ENCODE measurements around the gene DNMBP.
"Not testable (repeated sequence)": the region's sequence is repeated elsewhere in the genome, so short reads cannot be mapped to it uniquely, and the experiment has no call there.

DNMBP gene

DNA sequence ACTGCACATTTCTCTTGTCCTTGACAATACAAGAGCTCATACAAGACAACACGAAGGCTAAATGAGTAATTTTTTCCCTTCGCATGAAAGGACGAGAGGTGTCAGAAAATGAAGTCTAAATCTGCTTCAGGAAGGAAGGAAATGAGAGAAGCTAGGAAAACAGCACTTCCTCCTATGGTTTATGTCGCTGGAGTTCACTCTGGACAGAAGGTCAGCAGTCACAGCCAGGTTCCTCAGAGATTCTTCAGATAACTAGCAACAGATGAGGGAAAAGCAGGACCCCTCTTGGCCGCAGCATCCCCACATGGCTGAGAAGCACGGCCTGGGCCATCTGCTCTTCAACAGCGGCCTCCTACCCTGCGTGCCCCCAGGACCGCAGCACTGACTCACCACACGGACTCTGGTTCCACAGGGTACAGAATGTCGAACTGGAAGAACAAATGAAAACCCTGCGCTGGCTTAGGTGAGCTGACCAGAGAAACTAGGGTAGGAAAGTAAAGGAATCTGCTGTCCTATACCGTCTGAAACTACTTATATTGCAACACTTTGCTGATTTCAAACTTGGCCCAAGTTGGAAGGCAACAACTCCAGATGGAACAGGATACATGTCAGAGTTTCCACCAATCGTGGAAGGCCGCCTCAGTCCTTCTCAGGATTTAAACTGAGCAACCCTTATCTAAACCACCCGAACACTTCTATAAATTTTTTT is 26.3 kb downstream of the DNMBP start:
- DNase-seq = no peak

DNA sequence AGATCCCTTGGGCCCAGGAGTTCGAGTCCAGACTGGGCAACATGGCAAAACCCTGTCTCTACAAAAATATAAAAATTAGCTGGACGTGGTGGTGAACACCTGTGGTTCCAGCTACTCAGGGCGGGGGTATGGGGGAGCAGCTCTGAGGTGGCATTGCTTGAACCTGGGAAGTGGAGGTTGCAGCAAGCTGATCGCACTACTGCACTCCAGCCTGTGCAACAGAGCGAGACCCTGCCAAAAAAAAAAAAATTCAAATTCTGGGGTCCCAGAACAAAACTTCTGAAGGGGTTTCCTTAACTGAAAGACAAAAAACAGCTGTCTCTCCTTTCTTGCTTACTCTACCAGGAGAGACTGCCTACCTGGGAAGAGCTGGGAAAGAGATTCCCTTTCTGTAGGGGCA is 27.0 kb downstream of the DNMBP start:
- no peak for DNase-seq

DNA sequence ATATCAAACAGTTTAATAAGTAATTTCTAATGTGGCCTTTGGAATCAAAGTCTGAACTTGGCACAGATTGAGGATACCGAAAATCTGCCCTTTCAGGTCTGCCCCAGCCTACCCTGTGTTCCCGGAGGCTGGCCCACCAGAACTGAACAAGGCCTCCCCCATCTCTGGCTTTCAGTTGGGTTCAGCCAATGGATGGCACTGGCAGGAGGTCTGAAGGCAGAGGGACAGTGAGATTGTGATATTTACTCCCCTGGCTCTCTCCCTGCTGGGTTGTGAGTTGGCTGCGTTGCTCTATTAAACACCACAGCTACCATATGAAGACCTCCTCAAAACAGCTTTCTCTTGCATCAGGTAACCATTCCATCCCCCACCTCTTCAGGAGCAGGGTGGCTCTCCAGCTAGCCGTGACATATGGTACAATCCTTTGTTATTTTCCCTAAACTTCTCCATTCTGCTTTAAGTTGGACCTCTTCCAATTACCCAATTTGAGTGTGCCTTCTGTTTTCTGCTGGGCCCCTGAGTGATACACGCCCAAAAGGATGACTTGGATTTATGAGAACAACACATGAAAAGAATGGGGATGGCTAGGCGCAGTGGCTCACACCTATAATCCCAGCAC is 28.1 kb downstream of the DNMBP start:
- DNase-seq = no peak

DNA sequence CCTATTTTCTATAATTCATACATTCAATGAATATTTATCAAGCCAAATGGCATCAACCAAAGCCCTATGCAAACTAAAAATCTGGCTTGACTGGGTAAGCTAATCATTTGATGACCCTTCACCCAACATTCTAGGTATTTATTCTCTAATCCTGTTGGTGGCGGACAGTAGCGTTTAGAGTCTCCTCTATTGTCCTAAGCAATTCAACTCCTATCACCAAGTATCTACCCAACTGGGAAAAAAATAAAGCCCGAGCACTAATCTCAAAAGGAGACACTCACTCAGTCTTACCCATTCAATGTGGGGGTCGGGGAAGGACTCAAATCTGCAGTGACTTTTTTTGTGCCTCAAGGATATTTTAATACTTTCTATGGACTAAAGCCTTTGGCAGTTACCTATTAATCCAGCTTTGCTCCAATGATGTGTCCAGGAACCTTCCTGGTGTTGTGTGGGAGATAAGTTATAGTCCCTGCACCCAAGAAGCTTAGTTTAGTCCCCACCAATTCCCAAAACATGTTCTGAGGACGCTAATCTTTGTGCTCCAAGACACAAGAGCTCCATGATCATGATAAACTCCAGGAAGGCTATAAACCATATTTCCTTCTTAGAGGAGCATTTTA is 30.6 kb downstream of the DNMBP start:
- no peak for DNase-seq

DNA sequence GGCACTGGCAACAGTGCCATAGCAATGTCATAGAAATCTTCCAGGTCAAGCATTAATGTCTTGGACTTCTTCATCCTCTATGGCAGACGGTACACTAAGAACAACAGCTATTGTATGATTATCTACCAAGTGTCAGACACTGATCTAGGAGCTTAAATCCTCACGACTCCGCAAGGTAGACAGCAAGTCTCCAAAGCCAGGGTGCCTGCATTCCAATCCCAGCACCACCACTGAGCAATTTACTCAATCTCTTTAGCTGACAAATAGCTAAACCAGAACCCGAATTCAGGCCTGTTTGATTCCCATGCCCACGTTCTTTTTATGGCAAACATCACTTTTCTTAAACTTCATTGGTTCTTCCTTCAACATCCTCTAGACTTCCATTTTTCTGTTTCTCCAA is 31.8 kb downstream of the DNMBP start:
- no peak for DNase-seq

DNA sequence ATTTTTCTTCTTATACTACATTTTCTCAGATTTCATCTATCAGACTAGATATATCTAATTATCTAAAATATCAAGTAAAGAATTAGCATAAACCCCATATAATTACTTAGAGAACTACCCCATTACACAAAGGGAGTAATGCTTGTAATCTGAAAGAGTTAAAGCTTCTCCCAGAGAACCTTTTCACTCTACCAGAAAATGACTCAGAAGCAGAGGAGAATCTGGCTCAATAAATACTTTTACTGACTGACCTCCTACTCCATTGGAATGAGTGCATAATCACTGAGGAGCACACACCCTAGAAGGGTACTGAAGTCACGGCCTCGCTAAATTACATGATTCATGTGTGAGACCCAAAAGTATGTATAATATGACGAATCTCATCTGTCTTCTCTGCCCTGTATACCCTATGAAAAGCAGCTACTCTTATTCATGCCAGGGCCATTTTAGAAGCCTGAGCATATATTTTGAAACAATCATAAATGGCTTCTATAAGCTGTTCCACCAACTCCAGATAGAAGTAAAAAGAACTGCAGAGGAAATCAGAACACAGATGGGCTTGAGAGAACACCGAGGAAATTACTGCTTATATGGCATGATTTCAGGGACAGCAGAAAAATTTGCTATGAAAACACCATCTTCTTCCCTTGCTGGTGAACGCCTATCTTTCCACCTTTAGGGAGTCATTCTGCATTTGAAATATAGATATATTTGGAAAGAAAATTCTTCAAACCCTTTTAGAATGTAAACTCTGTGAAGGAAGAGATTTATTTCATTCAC is 32.7 kb downstream of the DNMBP start:
- DNase-seq = no peak

DNA sequence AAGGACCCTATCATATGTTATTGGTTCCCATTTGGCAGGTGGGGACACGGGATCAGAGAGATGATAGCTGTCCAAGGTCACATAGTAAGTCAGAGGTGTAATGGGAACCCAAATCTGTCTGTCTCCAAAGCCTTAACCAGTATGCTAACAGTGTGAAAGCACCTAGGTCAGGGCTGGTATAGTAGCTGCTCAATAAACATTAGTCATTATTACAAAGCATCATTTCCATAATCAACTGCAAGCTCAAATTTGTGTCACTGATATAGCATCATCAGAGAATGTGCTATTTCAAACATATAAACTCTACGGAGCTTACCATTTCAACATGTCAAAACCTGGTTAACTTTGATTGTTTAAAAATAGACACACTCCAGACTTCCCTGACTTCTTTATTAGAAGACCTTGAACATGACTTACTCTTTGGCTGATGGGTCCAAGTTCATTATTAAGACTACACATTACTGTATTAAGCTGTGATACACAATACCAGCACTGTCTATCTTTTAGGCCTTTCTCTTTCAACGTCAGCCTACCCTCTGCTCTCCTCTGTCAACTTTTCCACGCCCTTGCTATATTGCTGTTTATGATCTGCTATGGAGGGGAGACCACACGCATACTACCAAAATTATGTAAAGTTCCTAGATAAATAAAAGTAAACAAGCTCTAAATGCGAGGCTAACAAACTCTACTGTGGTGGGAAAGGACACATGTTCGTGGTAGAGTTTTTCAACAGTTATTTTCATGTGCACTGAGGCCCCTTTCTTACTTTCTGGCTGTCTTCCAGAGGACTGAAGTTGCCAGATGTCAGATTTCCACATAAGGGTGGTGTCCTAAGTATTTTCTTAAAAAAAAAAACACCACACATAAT is 33.6 kb downstream of the DNMBP start:
- DNase-seq = no peak

DNA sequence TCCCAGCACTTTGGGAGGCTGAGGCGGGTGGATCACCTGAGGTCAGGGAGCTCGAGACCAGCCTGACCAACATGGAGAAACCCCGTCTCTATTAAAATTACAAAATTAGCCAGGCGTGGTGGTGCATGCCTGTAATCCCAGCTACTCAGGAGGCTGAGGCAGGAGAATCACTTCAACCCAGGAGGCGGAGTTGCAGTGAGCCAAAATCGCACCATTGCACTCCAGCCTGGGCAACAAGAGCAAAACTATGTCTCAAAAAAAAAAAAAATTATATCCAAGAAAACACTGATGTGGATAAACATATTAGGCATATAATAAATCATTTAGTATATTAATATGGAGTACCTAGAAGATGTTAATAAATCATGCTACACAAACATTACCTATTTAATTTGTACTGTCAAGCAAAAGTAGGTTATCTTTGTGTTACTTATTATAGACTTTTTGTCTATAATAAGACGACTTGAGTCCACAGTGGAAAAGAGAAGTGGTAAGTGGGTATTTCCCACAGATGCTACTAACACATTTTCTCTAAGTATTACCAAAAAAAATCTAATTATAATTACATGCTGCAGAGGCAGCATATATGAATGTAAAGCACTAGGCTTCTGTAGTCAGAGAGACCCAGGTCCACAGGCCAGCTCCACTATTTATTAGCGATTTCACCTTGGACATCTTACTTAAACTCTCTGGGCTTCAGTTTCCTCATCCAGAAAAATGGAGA is 34.5 kb downstream of the DNMBP start:
- DNase-seq = no peak

DNA sequence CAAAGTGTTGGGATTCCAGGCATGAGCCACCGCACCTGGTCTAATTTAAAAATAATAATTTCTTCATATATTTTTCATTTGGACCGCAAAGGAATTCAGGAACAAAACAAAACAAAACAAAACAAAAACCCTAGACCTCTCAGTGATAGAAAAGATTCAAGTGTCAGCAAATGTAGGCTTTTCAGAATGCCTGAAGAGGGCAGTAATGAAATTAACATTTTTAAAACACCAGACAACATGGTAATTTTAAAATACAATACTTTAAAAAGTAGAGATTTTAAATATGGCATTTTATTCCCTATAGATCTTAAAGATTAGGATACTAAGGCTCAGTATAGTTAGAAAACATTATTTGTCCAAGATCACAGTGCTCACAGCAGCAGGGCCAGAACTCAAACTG is 36.6 kb downstream of the DNMBP start:
- no peak for DNase-seq

DNA sequence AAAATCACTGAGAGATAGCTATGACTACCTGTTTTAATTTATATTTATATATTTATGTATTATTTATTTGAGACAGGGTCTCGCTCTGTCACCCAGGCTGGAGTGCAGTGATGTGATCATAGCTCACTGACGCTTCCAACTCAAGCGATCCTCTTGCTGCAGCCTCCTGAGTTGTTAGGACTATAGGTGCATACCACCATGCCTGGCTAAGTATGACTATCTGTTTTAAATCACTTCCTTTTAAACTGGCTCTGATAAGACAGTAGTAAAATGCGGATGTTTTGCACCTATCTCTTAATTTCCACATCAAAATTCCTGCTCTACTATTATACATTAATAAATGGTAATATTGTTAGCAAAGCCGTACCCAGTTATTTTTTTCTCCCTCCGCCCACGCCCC is 41.8 kb downstream of the DNMBP start:
- DNase-seq = no peak

DNA sequence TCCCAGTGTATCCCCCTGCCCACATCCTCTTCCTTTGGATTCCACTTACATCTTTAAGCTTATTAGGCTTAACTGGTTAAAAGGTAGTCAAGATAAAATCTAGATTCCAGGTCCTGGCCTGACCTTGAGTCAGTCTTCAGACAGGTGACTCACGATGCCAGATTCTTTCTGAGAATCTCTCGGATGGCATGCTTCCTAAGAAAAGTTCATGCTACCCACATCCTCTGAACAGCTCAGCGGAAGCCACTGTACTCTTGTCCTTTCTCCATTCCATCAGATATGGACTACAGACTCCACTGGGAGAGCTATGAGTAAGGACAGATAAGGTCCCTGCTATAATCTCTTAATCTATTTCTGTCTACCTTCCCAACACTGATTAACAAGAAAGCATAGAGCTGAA is 43.4 kb downstream of the DNMBP start:
- no peak for DNase-seq

DNA sequence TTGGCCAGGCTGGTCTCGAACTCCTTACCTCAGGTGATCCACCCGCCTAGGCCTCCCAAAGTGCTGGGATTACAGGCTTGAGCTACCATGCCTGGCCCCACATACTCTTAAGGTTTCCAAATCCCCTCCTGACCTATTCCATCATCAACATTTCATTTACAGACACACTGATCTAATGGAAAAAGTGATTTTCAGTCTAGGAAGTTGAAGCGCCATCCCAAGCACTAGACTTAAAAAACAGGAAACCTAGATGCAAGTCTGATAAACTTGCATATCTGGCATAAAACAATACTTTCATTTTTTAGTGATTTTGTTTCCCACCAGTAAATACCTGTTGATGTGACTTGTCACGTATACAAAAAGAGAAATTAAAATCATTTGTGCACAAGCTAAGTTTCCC is 44.0 kb downstream of the DNMBP start:
- DNase-seq = no peak

DNA sequence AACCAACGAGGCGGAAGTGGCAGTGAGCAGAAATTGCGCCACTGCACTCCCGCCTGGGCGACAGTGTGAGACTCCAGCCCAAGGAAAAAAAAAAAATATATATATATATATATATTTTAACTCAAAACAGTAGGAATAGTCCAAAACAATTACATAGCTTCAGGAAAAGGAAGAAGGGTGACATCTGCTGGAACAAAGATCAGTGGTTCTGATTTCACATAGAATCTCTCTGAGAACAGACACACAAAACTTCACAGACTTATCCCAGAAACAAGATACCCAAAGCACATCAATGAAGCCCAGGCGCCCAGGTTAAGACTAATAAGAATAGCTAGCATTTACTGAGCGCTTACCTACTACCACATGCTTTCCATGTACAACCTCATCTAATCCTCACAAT is 45.0 kb downstream of the DNMBP start:
- no peak for DNase-seq

DNA sequence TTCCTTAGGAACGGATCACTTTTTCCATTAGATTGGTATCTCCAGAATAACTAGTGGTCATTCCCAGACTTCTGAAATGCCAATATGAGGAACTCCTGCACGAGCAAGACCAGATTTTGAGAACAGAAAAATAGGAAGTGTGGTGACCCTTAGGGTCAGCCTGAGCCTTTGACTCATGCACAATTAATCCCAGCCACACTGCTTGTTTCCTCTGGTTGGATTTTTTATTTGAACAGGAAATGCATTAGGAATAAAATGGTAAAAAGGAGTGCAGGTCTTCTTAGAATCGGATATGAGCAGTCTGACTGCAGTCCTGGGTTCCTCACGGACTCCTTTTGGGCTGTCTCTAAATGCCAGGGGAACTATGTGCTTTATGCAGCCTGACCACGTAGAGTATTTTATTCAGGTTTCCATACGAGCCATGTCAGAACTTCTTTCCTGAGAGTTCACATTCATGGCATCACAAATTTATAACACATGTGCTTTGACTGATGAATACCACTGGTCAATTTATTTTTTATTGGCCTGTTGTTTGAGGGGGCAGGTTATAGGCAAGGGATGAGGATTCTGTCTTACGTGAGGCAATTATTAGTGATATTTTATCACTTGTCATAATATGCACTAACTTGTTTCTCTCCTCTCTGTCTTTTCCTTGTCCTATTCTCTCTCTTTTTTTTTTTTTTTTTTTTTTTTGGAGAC is 46.1 kb downstream of the DNMBP start:
- not testable (repeated sequence) for DNase-seq

DNA sequence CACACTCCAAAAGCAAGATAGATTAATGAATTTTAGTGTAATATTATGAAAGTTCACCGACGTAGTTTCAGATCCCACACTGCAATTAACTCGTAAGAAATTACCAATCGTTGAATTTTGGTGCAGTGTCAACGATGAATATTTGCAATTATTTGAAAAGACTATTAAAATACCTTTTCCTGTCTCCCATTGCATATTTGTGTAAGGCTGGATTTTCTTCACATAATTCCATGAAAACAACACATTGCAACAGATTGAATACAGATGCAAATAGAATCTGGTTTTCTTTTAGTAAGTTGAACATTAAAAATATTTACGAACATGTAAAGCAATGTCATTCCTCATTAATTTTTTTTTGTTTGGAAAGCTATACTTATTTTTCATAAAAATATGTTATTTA is 50.9 kb downstream of the DNMBP start:
- DNase-seq = no peak

DNA sequence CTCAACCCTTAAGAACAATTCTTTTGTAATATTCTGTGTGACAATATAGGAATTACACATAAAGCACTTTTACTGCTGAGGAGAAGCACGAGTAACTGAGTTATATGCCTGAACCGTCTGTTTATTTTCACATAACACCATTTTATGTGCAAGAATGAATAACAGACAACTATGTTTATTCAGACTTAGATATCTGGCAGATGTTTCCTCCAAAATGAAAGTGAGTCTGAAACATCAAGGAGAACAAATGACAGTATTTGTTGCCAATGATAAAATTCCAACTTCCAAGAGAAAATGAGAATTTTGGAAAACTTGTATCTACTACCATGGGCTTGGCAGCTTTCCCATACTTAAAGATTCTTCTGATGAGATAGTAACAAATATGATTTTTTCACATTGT is 51.4 kb downstream of the DNMBP start:
- DNase-seq = no peak

DNA sequence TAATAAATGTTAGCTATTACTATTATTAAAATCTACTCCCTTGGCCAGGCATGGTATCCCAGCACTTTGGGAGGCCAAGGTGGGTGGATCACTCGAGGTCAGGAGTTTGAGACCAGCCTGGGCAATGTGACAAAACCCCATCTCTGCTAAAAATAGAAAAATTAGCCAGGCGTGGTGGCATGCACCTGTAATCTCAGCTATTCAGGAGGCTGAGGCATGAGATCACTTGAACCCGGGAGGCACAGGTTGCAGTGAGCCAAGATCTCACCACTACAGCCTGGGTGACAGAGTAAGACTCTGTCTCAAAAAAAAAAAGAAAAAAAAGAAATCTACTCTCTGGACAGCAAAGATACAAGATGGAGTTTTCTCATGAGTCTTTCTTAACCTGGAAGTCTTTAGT is 56.2 kb downstream of the DNMBP start:
- DNase-seq = not testable (repeated sequence)

DNA sequence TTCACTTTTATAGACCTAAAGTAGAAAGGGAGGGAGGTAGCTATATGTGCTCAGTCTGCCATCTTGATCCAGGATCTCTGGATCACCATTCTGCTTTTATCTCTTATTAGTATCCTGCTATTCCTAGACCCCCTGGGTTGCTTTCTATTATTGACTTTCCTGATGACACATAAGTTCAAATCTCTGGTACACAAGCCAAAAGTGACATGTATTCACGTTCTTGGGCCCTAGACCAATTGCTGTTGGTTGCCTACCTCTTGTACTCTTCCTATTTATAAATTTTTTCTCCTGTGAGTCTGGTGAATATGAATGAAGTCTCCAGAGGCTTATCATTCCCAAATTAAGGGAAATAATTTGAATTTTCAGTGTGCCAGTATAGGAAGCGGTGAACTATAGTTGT is 56.9 kb downstream of the DNMBP start:
- no peak for DNase-seq

DNA sequence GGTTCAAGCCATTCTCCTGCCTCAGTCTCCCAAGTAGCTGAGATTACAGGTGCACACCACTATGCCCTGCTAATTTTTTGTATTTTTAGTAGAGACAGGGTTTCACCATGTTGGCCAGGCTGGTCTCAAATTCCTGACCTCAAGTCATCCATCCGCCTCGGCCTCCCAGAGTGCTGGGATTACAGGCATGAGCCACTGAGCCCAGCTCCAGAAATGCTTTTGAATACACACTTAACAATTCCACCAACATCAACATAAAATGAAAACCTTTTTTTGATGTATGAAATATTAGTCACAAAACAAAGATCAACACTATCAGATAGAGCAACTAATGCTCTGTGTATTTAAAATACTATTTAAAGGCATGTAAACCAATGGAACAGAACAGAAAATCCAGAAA is 63.7 kb downstream of the DNMBP start:
- DNase-seq = not testable (repeated sequence)

DNA sequence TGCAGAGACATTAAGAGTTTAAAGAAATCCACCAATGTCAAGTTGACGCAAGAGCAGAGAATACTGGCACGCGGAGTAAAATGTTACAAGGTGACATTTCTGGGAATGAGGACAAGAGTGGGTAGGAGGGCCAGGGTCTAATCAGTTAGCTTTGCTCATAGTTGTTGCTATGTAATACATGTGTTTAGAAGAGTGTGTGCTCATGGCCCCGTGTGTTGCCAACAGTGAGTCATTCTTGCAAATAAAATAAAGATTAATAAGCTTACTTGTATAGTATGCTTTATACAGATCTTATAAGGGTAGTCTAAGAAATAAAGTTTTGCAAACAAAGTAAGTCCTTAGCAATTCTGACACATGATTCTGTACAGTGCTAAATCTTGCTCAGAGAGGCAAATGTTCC is 64.5 kb downstream of the DNMBP start:
- DNase-seq = no peak

DNA sequence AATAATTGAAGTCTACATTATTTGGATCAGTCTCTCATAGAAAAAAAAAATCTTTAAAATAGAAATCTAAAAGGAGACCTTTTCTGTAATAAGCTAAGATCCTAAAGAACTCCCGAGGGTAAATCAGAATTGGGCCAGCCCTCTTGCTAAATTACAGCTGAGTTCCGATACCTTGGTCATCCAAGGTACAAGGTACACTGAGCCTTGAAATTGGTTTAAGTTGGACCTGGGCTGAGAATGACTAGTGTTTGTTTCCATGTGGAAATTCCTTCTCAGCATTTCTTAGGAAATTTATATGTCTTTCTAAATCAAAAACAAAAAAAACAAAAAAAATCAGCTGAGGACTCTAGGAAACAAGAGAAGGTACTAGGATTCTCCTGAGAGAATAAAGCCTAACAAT is 64.9 kb downstream of the DNMBP start:
- no peak for DNase-seq

DNA sequence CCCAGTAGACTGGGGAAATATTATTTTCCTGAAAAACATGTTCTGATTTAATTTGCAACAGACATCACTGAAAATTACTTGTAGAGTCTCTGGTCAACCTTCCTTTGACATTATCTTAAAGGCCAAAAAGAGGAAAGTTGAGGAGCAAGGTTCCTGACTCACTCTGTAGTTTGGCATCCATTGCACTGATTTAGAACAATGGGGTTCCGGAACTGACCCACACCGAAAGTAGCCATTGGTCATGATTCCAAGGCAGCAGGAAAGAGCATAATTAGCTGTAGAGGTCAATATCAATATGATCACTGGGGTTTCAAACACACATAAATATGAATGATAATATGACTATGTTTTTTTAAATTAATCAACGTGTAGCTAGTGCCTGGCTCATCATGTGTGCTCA is 65.8 kb downstream of the DNMBP start:
- DNase-seq = no peak
